ENCODE measurements around the gene FER.
"Not testable (repeated sequence)": the region's sequence is repeated elsewhere in the genome, so short reads cannot be mapped to it uniquely, and the experiment has no call there.

The FER gene

GRCh38 chr5:109035436-109035835 lies 287.7 kb downstream of the FER start:
- DNase-seq (ENCODE audit: low read depth): no peak

- DNase-seq (ENCODE audit: low read depth): peak; percentile 50
These were observed 290.6 kb downstream of the FER start for GRCh38 chr5:109038209-109038840.

- no peak for DNase-seq (ENCODE audit: low read depth)
These were observed 293.6 kb downstream of the FER start for GRCh38 chr5:109041317-109041716.

- DNase-seq (ENCODE audit: low read depth): peak; percentile 64
These were observed 298.0 kb downstream of the FER start for GRCh38 chr5:109045710-109046109.

- DNase-seq (ENCODE audit: low read depth): no peak
These were observed 301.9 kb downstream of the FER start for GRCh38 chr5:109049565-109049964.

GRCh38 chr5:109050321-109050720 lies 302.6 kb downstream of the FER start:
- DNase-seq (ENCODE audit: low read depth): not testable (repeated sequence)

GRCh38 chr5:109052216-109052615 lies 304.5 kb downstream of the FER start:
- not testable (repeated sequence) for DNase-seq (ENCODE audit: low read depth)

GRCh38 chr5:109053995-109054417 lies 306.3 kb downstream of the FER start:
- DNase-seq (ENCODE audit: low read depth): peak; percentile 66

- no peak for DNase-seq (ENCODE audit: low read depth)
These were observed 312.8 kb downstream of the FER start for GRCh38 chr5:109060378-109061025.

GRCh38 chr5:109062664-109063063 lies 315.0 kb downstream of the FER start:
- no peak for DNase-seq (ENCODE audit: low read depth)

- DNase-seq (ENCODE audit: low read depth): peak; percentile 13
These were observed 315.5 kb downstream of the FER start for GRCh38 chr5:109063223-109063622.

- DNase-seq (ENCODE audit: low read depth): no peak
These were observed 329.0 kb downstream of the FER start for GRCh38 chr5:109076741-109077140.

- no peak for DNase-seq (ENCODE audit: low read depth)
These were observed 330.8 kb downstream of the FER start for GRCh38 chr5:109078448-109078847.

GRCh38 chr5:109080481-109080880 lies 332.8 kb downstream of the FER start:
- DNase-seq (ENCODE audit: low read depth): no peak

GRCh38 chr5:109080896-109081295 lies 333.2 kb downstream of the FER start:
- no peak for DNase-seq (ENCODE audit: low read depth)

GRCh38 chr5:109083937-109084336 lies 336.2 kb downstream of the FER start:
- peak; percentile 35 for DNase-seq (ENCODE audit: low read depth)

- DNase-seq (ENCODE audit: low read depth): peak; percentile 61
These were observed 341.5 kb downstream of the FER start for GRCh38 chr5:109089191-109089590.

GRCh38 chr5:109099081-109099480 lies 351.4 kb downstream of the FER start:
- DNase-seq (ENCODE audit: low read depth): no peak

GRCh38 chr5:109100971-109101370 lies 353.3 kb downstream of the FER start:
- no peak for DNase-seq (ENCODE audit: low read depth)

- DNase-seq (ENCODE audit: low read depth): no peak
These were observed 354.5 kb downstream of the FER start for GRCh38 chr5:109102096-109102690.

GRCh38 chr5:109105631-109106267 lies 358.1 kb downstream of the FER start:
- peak; percentile 39 for DNase-seq (ENCODE audit: low read depth)

- no peak for DNase-seq (ENCODE audit: low read depth)
These were observed 364.0 kb downstream of the FER start for GRCh38 chr5:109111680-109112079.

GRCh38 chr5:109113608-109114007 lies 365.9 kb downstream of the FER start:
- DNase-seq (ENCODE audit: low read depth): no peak
